Neural cell (in vitro differentiated cells): ENCODE measurements around the gene SNRNP70. TPM values are rescaled to one million over a fixed set of nuclear protein-coding genes. Genes with fewer than 3 reads are reported as not detected.

ENCODE experiments used
- H2AFZ ChIP-seq: fragments of 200-600, 300-800 bp; sonication (generic), shearing (Covaris generic); 2 replicates; pipeline ENCODE4 v1.6.0; 2014; ENCODE audit warnings: low read depth, mild to moderate bottlenecking, antibody characterized with exemption, low read length, moderate library complexity
- H3F3A ChIP-seq: fragments of 200-600 bp; shearing (Covaris generic); 2 replicates; pipeline ENCODE4 v1.6.1; 2016; ENCODE audit warnings: mild to moderate bottlenecking, moderate library complexity, mixed read lengths, antibody characterized with exemption, low read length; ENCODE audit not compliant: insufficient read depth, poor library complexity, severe bottlenecking
- H3K27ac ChIP-seq: fragments of 200-600, 300-800 bp; sonication (generic), shearing (Covaris generic); 2 replicates; pipeline ENCODE4 v1.5.1; 2014; ENCODE audit warnings: mild to moderate bottlenecking, low read length, moderate library complexity
- H3K27me3 ChIP-seq: fragments of 300-800, 200-600 bp; sonication (generic), shearing (Covaris generic); 2 replicates; pipeline ENCODE4 v1.6.0; 2014; ENCODE audit warnings: mild to moderate bottlenecking, low read depth, low read length, moderate library complexity; ENCODE audit not compliant: insufficient read depth
- H3K36me3 ChIP-seq: fragments of 300-800, 200-600 bp; sonication (generic), shearing (Covaris generic); 2 replicates; pipeline ENCODE4 v1.5.1; 2014; ENCODE audit warnings: mild to moderate bottlenecking, antibody characterized with exemption, low read length, moderate library complexity; ENCODE audit not compliant: insufficient read depth
- H3K4me2 ChIP-seq: fragments of 300-800, 200-600 bp; sonication (generic), shearing (Covaris generic); 2 replicates; pipeline ENCODE4 v1.6.0; 2014; ENCODE audit warnings: mild to moderate bottlenecking, low read length
- H3K4me3 ChIP-seq: fragments of 300-800, 200-600 bp; sonication (generic), shearing (Covaris generic); 2 replicates; pipeline ENCODE4 v1.5.1; 2014; ENCODE audit warnings: mild to moderate bottlenecking, low read length, moderate library complexity
- H3K79me2 ChIP-seq: fragments of 200-600 bp; shearing (Covaris generic); replicated peaks from 2 replicates; pipeline ENCODE4 v1.6.0; 2014; ENCODE audit warnings: mild to moderate bottlenecking, low read length, moderate library complexity; ENCODE audit not compliant: insufficient read depth
- H3K9ac ChIP-seq: fragments of 300-800, 200-600 bp; sonication (generic), shearing (Covaris generic); 2 replicates; pipeline ENCODE4 v1.6.1; 2016; ENCODE audit warnings: mild to moderate bottlenecking, low read length, mixed read lengths
- H3K9me2 ChIP-seq: fragments of 200-600 bp; shearing (Covaris generic); 2 replicates; pipeline ENCODE4 v1.6.1; 2016; ENCODE audit warnings: mild to moderate bottlenecking, low read length, mixed read lengths; ENCODE audit not compliant: insufficient read depth
- H3K9me3 ChIP-seq: fragments of 200-600, 300-800 bp; sonication (generic), shearing (Covaris generic); 2 replicates; pipeline ENCODE4 v1.6.1; 2016; ENCODE audit warnings: mild to moderate bottlenecking, mixed run types, low read length, moderate library complexity, mixed read lengths
- H4K20me1 ChIP-seq: fragments of 200-600 bp; shearing (Covaris generic); 2 replicates; pipeline ENCODE4 v1.6.1; 2016; ENCODE audit warnings: mild to moderate bottlenecking, mixed run types; ENCODE audit not compliant: insufficient read depth
- CTCF ChIP-seq: fragments of 450-650 bp; IDR thresholded peaks from 2 replicates; pipeline ENCODE4 v1.5.1; 2014; ENCODE audit warnings: antibody characterized with exemption, mild to moderate bottlenecking, moderate library complexity; ENCODE audit not compliant: poor library complexity, severe bottlenecking
- EP300 ChIP-seq: fragments of 450-650 bp; conservative IDR thresholded peaks from 2 replicates; pipeline ENCODE4 v1.6.1; 2014; ENCODE audit warnings: antibody characterized with exemption, mild to moderate bottlenecking, moderate library complexity; ENCODE audit not compliant: poor library complexity, severe bottlenecking
- EZH2 ChIP-seq: fragments of 200-600, 300-800 bp; shearing (Covaris generic), sonication (generic); IDR thresholded peaks from 2 replicates; pipeline ENCODE4 v1.6.1; 2014; ENCODE audit warnings: antibody characterized with exemption, low read length, borderline replicate concordance, mild to moderate bottlenecking; ENCODE audit not compliant: insufficient read depth, poor library complexity, severe bottlenecking
- MXI1 ChIP-seq: fragments of 450-650 bp; conservative IDR thresholded peaks from 2 replicates; pipeline ENCODE4 v1.6.1; 2014; ENCODE audit warnings: antibody characterized with exemption, mild to moderate bottlenecking; ENCODE audit not compliant: poor library complexity, severe bottlenecking
- POLR2AphosphoS5 ChIP-seq: IDR thresholded peaks from 2 replicates; pipeline ENCODE4 v1.6.1; 2012
- RAD21 ChIP-seq: fragments of 450-650 bp; conservative IDR thresholded peaks from 2 replicates; pipeline ENCODE4 v1.6.1; 2014; ENCODE audit warnings: antibody characterized with exemption, mild to moderate bottlenecking, moderate library complexity
- SMC3 ChIP-seq: fragments of 450-650 bp; conservative IDR thresholded peaks from 2 replicates; pipeline ENCODE4 v1.6.1; 2014; ENCODE audit warnings: antibody characterized with exemption, mild to moderate bottlenecking, moderate library complexity; ENCODE audit not compliant: poor library complexity
- TAF1 ChIP-seq: IDR thresholded peaks from 2 replicates; pipeline ENCODE4 v1.6.1; 2012; ENCODE audit warnings: low read depth
- polyA plus RNA-seq: library from polyadenylated mRNA; depleted of rRNA; stranded (reverse); fragments of >200 nt; gene quantifications from 2 replicates; pipeline ENCODE4 v1.2.3, GENCODE V29; 2014
- TF ChIP-seq, protein P1 (sequence below): IDR thresholded peaks from 2 replicates; pipeline ENCODE4 v1.6.1; 2012; ENCODE audit warnings: borderline replicate concordance

SNRNP70 gene
- polyA plus RNA-seq, 1 donor from 2014 or later: 721 TPM

GRCh38 chr19:49084206-49085019, 838 bp upstream of the SNRNP70 start:
- no peak for TF ChIP-seq EP300
- no peak for TF ChIP-seq MXI1
- TF ChIP-seq TAF1: no peak
- TF ChIP-seq SMC3: no peak
- no peak for TF ChIP-seq POLR2AphosphoS5
- TF ChIP-seq EZH2: no peak
- TF ChIP-seq CTCF: no peak
- TF ChIP-seq, protein P1, sequence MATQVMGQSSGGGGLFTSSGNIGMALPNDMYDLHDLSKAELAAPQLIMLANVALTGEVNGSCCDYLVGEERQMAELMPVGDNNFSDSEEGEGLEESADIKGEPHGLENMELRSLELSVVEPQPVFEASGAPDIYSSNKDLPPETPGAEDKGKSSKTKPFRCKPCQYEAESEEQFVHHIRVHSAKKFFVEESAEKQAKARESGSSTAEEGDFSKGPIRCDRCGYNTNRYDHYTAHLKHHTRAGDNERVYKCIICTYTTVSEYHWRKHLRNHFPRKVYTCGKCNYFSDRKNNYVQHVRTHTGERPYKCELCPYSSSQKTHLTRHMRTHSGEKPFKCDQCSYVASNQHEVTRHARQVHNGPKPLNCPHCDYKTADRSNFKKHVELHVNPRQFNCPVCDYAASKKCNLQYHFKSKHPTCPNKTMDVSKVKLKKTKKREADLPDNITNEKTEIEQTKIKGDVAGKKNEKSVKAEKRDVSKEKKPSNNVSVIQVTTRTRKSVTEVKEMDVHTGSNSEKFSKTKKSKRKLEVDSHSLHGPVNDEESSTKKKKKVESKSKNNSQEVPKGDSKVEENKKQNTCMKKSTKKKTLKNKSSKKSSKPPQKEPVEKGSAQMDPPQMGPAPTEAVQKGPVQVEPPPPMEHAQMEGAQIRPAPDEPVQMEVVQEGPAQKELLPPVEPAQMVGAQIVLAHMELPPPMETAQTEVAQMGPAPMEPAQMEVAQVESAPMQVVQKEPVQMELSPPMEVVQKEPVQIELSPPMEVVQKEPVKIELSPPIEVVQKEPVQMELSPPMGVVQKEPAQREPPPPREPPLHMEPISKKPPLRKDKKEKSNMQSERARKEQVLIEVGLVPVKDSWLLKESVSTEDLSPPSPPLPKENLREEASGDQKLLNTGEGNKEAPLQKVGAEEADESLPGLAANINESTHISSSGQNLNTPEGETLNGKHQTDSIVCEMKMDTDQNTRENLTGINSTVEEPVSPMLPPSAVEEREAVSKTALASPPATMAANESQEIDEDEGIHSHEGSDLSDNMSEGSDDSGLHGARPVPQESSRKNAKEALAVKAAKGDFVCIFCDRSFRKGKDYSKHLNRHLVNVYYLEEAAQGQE: no peak
- TF ChIP-seq RAD21: no peak
- peak overlapping the region; percentile 78 for H3K27ac ChIP-seq
- H3K79me2 ChIP-seq: peaks cover 31% of the 10 kb centered on the region
- H3K9me3 ChIP-seq: no peaks in the 10 kb centered on the region
- no peaks in the 10 kb centered on the region for H3K36me3 ChIP-seq
- no peaks in the 10 kb centered on the region for H3K9me2 ChIP-seq
- H3F3A ChIP-seq: no peaks in the 10 kb centered on the region
- H3K4me3 ChIP-seq: peak overlapping the region; percentile 86
- H3K9ac ChIP-seq: peak overlapping the region; percentile 65
- H4K20me1 ChIP-seq: no peaks in the 10 kb centered on the region
- no peak overlapping the region for H3K4me2 ChIP-seq
- no peaks in the 10 kb centered on the region for H3K27me3 ChIP-seq
- H2AFZ ChIP-seq: peak overlapping the region; percentile 78

- Histone ChIP-seq H4K20me1 (no peaks in the 10 kb centered on the region), H3K27me3 (no peaks in the 10 kb centered on the region), H3K4me3 (peak overlapping the region; percentile 86), H3K27ac (peak overlapping the region; percentile 89), H3K9me2 (no peaks in the 10 kb centered on the region), H3F3A (no peaks in the 10 kb centered on the region), H3K9ac (peak overlapping the region; percentile 94), H3K79me2 (peaks cover 35% of the 10 kb centered on the region), H2AFZ (peak overlapping the region; percentile 79), H3K36me3 (peaks cover 6% of the 10 kb centered on the region), H3K9me3 (no peaks in the 10 kb centered on the region), H3K4me2 (peak overlapping the region; percentile 92)
- TF ChIP-seq SMC3: no peak
Observed at GRCh38 chr19:49085868-49086232, 599 bp downstream of the SNRNP70 start.
